OCI-LY3 (cell line): ENCODE data around the gene CSTPP1.

Experiments
- H2AFZ ChIP-seq: fragments of 200-600, 300-600 bp; shearing (Covaris generic); 2 replicates; pipeline ENCODE4 v1.6.0; 2014; ENCODE audit warnings: antibody characterized with exemption, low read depth, low read length
- H3K27ac ChIP-seq: fragments of 200-600, 300-600 bp; sonication (generic); 2 replicates; pipeline ENCODE4 v1.5.1; 2014; ENCODE audit warnings: mild to moderate bottlenecking, low read length, moderate library complexity, mixed read lengths
- H3K27me3 ChIP-seq: fragments of 200-600, 300-600 bp; sonication (generic); 2 replicates; pipeline ENCODE4 v1.6.1; 2014; ENCODE audit warnings: low read depth, low read length, mixed read lengths
- H3K36me3 ChIP-seq: fragments of 200-600, 300-600 bp; sonication (generic); replicated peaks from 2 replicates; pipeline ENCODE3; 2014; ENCODE audit warnings: low read depth, low read length, mixed read lengths
- H3K4me1 ChIP-seq: fragments of 300-600, 200-600 bp; sonication (generic); 2 replicates; pipeline ENCODE4 v1.6.1; 2014; ENCODE audit warnings: low read length, mixed read lengths
- H3K4me2 ChIP-seq: fragments of 200-600, 300-600 bp; sonication (generic); 2 replicates; pipeline ENCODE4 v1.6.1; 2014; ENCODE audit warnings: low read length, mixed read lengths
- H3K4me3 ChIP-seq: fragments of 300-600, 200-600 bp; sonication (generic); 2 replicates; pipeline ENCODE4 v1.5.1; 2014; ENCODE audit warnings: antibody characterized with exemption, mild to moderate bottlenecking, low read length, moderate library complexity
- H3K79me2 ChIP-seq: fragments of 300-600, 200-600 bp; shearing (Covaris generic); 2 replicates; pipeline ENCODE4 v1.6.1; 2014; ENCODE audit warnings: mild to moderate bottlenecking, low read length, mixed read lengths
- H3K9ac ChIP-seq: fragments of 300-600, 200-600 bp; shearing (Covaris generic); 2 replicates; pipeline ENCODE4 v1.6.0; 2014; ENCODE audit warnings: mild to moderate bottlenecking, low read length, moderate library complexity
- H3K9me3 ChIP-seq: fragments of 200-600, 300-600 bp; shearing (Covaris generic); 2 replicates; pipeline ENCODE4 v1.6.1; 2014; ENCODE audit warnings: low read length, mixed read lengths; ENCODE audit not compliant: insufficient read depth
- H4K20me1 ChIP-seq: fragments of 200-600, 300-600 bp; sonication (generic); 2 replicates; pipeline ENCODE4 v1.6.1; 2016; ENCODE audit warnings: low read length, mixed read lengths; ENCODE audit not compliant: insufficient read depth
- CTCF ChIP-seq: fragments of 200-600, 300-600 bp; sonication (generic); IDR thresholded peaks from 2 replicates; pipeline ENCODE4 v1.5.1; 2014; ENCODE audit warnings: antibody characterized with exemption, low read length, low read depth
- EZH2phosphoT487 ChIP-seq: fragments of 200-600 bp; shearing (Covaris generic); IDR thresholded peaks from 2 replicates; pipeline ENCODE4 v1.6.1; 2018; ENCODE audit warnings: antibody characterized with exemption, mixed run types, low read depth

Gene CSTPP1

DNA sequence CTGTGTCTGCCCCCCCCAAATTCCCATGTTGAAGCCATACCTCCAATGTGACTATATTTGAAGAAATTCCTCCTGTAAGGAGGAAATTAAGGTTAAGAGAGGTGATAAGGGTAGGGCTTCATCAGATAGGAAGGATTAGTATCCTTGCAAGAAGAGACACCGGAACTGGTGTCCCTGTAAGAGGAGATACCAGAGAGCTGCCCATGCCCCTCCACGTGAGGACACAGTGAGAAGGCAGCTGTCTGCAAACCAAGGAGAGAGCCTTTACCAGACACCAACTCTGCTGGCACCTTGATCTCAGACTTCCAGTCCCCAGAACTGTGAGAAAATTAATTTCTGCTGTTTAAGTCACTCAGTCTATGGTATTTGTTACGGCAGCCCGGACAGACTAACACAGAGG lies 130.8 kb downstream of the CSTPP1 start:
- Histone ChIP-seq H3K9ac (no peak overlapping the region), H3K27ac (no peak overlapping the region), H3K27me3 (no peaks in the 10 kb centered on the region), H2AFZ (no peak overlapping the region), H3K36me3 (no peaks in the 10 kb centered on the region), H3K4me1 (no peaks in the 10 kb centered on the region), H4K20me1 (no peaks in the 10 kb centered on the region), H3K9me3 (no peaks in the 10 kb centered on the region), H3K79me2 (no peaks in the 10 kb centered on the region), H3K4me3 (no peak overlapping the region), H3K4me2 (no peak overlapping the region)
- TF ChIP-seq CTCF (no peak), EZH2phosphoT487 (no peak)

DNA sequence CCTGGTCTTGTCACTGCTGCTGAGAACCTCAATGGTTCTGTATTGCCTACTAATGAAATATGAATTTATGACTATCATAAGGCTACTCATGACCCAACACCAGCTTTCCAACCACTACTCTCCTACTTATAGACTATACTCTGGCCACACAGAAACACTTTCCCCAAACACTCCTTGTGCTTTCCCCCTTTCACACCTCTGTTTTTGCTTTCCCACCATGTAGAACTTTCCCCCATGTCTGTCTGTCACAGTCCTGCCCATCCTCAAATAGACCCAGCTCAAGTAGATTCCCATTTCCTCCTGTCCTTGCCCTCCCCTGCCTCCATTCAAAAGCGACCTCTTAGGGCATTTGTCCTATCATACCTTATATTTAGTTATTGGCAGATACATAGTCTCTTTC lies 134.2 kb downstream of the CSTPP1 start:
- Histone ChIP-seq H4K20me1 (no peaks in the 10 kb centered on the region), H3K9ac (no peak overlapping the region), H3K4me1 (no peaks in the 10 kb centered on the region), H2AFZ (no peak overlapping the region), H3K27ac (no peak overlapping the region), H3K79me2 (no peaks in the 10 kb centered on the region), H3K4me3 (no peak overlapping the region), H3K36me3 (no peaks in the 10 kb centered on the region), H3K4me2 (no peak overlapping the region), H3K9me3 (no peaks in the 10 kb centered on the region), H3K27me3 (no peaks in the 10 kb centered on the region)
- TF ChIP-seq CTCF (no peak), EZH2phosphoT487 (no peak)

GRCh38 chr11:47071341-47071740 lies 134.8 kb downstream of the CSTPP1 start:
- Histone ChIP-seq H3K27ac (no peak overlapping the region), H4K20me1 (no peaks in the 10 kb centered on the region), H3K9ac (no peak overlapping the region), H3K36me3 (no peaks in the 10 kb centered on the region), H3K4me1 (no peaks in the 10 kb centered on the region), H3K79me2 (no peaks in the 10 kb centered on the region), H2AFZ (no peak overlapping the region), H3K4me3 (no peak overlapping the region), H3K4me2 (no peak overlapping the region), H3K9me3 (no peaks in the 10 kb centered on the region), H3K27me3 (no peaks in the 10 kb centered on the region)
- TF ChIP-seq CTCF (no peak), EZH2phosphoT487 (no peak)

GRCh38 chr11:47071791-47072261 lies 135.3 kb downstream of the CSTPP1 start:
- Histone ChIP-seq H3K9me3 (no peaks in the 10 kb centered on the region), H2AFZ (no peak overlapping the region), H3K4me3 (no peak overlapping the region), H3K27ac (no peak overlapping the region), H4K20me1 (no peaks in the 10 kb centered on the region), H3K4me2 (no peak overlapping the region), H3K79me2 (no peaks in the 10 kb centered on the region), H3K9ac (no peak overlapping the region), H3K36me3 (no peaks in the 10 kb centered on the region), H3K27me3 (no peaks in the 10 kb centered on the region), H3K4me1 (no peaks in the 10 kb centered on the region)
- TF ChIP-seq EZH2phosphoT487 (no peak), CTCF (no peak)
